Activated gamma-delta T cell (primary cell): ENCODE results near the gene SLC44A4.
"Not testable (repeated sequence)": the region's sequence is repeated elsewhere in the genome, so short reads cannot be mapped to it uniquely, and the experiment has no call there.

Experiments
- DNase-seq: peaks from one replicate; lab custom pipeline; 2025; lab: John Stamatoyannopoulos, UW

The SLC44A4 gene

DNA sequence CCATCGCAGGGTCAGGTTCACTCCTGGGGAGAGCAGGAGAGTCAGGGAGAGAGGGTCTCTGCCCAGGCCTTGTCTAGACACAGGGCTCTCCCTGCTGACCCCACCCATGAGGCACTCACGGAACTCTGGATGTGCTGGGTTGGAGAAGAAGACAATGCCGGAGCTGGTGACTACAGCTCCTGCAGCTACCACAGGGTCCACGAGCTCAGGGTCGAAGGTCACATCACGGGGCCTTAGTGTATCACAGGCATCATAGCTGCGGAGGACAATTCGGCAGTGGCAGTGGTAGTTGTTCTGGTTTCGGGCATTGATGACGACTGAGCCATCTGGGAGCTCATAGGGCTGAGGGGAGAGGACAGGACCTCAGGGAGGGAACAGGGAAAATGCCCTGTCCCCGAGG is 18.9 kb downstream of the SLC44A4 start:
- DNase-seq = no peak

DNA sequence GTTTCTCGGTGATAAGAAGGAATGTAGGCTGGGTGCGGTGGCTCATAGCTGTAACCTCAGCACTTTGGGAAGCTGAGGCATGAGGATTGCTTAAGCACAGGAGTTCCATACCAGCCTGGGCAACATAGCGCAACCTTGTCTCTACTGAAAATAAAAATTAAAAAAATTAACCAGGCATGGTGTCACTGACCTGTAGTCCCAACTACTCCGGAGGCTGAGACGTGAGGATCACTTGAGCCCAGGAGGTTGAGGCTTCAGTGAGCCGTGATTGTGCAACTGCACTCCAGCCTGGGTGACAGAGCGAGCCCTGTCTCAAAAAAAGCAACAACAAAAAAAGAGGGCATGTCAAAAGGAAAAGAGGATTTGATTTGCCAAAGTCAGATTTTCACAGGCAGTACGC is 20.1 kb downstream of the SLC44A4 start:
- DNase-seq = no peak

DNA sequence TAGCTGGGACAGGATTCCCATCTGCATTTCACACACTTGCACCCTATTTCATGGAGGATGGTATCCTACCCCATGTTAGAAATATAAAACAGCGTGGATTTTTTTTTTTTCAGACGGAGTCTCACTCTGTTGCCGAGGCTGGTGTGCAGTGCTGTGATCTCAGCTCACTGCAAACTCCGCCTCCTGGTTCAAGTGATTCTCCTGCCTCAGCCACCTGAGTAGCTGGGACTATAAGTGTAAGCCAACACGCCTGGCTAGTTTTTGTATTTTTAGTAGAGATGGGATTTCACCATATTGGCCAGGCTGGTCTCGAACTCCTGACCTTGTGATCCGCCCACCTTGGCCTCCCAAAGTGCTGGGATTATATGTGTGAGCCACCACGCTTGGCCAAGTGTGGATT is 21.0 kb downstream of the SLC44A4 start:
- not testable (repeated sequence) for DNase-seq

- not testable (repeated sequence) for DNase-seq
Observed at GRCh38 chr6:31851980-31852718, 26.6 kb downstream of the SLC44A4 start.

- DNase-seq = no peak
Observed at GRCh38 chr6:31851485-31851832, 27.3 kb downstream of the SLC44A4 start.

DNA sequence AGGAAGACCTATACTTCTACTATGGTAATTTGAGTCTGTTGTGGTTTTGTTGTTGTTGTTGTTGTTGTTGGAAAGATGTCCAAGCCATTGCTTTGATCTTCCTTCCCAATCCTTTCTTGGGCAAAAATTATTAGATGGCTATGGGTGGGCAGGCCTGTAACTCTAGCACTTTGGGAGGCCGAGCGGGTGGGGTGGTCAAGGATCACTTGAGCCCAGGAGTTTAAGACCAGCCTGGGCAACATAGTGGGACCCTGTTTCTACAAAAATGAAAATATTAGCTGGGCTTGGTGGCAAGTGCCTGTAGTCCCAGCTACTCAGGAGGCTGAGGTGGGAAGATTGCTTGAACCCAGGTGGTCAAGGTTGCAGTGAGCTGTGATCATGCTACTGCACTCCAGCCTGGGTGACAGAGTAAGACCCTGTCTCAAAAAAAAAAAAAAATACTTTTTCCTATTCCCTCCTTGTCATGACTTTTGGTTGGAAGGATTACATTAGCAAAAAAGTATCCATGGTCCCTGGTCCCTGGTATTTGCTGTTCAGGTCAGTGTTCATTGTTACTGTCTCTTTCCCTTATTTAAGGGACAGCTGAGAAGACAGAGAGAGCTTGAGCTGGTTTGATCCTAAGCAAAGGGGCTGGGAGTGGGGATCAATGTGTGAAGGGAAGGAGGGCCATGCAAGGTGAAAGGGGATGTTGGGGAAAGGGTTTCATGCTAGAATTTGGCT is 27.9 kb downstream of the SLC44A4 start:
- no peak for DNase-seq

- DNase-seq = no peak
Observed at GRCh38 chr6:31847276-31847978, 31.4 kb downstream of the SLC44A4 start.

DNA sequence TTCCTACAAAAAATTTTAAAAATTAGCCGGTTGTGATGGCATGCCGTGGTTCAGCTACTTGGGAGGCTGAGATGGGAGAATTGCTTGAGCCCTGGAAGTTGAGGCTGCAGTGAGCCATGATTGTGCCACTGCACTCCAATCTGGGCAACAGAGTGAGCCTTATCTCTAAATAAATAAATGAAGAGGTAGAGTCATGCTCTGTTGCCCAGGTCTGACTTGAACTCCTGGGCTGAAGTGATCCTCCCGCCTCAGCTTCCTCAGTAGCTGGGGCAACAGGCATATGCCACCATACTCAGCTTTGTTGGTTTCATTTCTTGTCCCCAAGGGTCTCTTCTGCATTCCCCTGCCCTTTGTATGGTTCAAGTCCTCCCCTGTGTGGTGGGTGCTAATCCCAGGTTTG is 34.3 kb downstream of the SLC44A4 start:
- DNase-seq = no peak

DNA sequence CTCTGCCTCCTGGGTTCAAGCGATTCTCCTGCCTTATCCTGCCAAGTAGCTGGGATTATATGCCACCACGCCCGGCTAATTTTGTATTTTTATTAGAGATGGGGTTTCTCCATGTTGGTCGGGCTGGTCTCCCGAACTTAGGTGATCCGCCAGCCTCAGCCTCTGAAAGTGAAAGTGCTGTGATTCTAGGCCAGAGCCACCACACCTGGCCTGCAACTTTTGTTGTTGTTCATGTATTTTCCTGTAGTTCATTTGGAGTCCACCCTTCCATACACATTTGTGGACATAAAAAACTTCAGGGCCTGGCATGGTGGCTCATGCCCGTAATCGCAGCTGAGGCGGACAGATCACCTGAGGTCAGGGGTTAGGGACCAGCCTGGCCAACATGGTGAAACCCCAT is 36.7 kb downstream of the SLC44A4 start:
- no peak for DNase-seq

DNA sequence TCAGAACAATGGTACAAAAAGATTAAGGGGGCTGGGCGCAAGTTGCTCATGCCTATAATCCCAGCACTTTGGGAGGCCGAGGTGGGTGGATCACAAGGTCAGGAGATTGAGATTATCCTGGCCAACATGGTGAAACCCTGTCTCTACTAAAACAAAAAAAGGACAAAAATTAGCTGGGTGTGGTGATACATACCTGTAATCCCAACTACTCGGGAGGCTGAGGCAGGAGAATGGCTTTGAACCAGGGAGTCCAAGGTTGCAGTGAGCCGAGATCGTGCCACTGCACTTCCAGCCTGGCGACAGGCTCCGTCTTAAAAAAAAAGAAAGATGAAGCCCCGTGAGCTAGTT is 39.0 kb downstream of the SLC44A4 start:
- DNase-seq = not testable (repeated sequence)

- DNase-seq = no peak
Observed at GRCh38 chr6:31838968-31839367, 39.8 kb downstream of the SLC44A4 start.

- not testable (repeated sequence) for DNase-seq
Observed at GRCh38 chr6:31838114-31838553, 40.7 kb downstream of the SLC44A4 start.

- no peak for DNase-seq
Observed at GRCh38 chr6:31837369-31838113, 41.3 kb downstream of the SLC44A4 start.

- DNase-seq = no peak
Observed at GRCh38 chr6:31836474-31837368, 42.1 kb downstream of the SLC44A4 start.

GRCh38 chr6:31836047-31836473 is 42.7 kb downstream of the SLC44A4 start:
- DNase-seq = no peak

GRCh38 chr6:31834367-31835250 is 44.2 kb downstream of the SLC44A4 start:
- peak; percentile 41 for DNase-seq

GRCh38 chr6:31831350-31832215 is 47.2 kb downstream of the SLC44A4 start:
- DNase-seq = no peak

DNA sequence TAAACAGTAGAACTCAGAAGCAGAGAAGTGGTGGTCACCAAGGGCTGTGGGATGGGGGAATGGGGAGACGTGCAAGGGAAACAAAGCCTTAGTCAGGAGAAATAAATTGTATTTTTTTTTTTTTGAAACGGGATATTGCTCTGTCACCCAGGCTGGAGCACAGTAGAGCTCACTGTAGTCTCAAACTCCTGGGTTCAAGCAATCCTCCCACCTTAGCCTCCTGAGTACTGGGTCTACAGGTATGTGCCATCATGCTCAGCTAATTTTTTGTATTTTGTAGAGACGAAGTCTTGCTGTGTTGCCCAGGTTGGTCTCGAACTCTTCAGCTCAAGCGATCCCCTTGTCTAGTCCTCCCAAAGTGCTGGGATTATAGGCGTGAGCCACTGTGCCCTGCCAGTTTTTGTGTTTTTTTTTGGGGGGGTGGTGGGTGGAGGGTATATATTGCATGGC is 47.9 kb downstream of the SLC44A4 start:
- no peak for DNase-seq
